Activated naive CD4-positive, alpha-beta T cell treated with anti-CD3 and anti-CD28 coated beads for 36 hours (primary cell): ENCODE data around the gene UBE2F. TPM values are rescaled to one million over a fixed set of nuclear protein-coding genes. Genes with fewer than 3 reads are reported as not detected.
"Not testable (repeated sequence)": the region's sequence is repeated elsewhere in the genome, so short reads cannot be mapped to it uniquely, and the experiment has no call there.

Source experiments
- CTCF ChIA-PET: fragments of 350-600 bp; sonication (Branson Sonifier 250); formaldehyde crosslinking; loops from one replicate; lab custom pipeline; 2021; ENCODE audit warnings: antibody characterized with exemption; lab: Charles Lee
- DNase-seq: peaks from one replicate; pipeline ENCODE4 v3.0.0-alpha.2; 2020
- H3K27ac Mint-ChIP-seq: one replicate; pipeline ENCODE4 v1.8.0; 2021; ENCODE audit warnings: mild to moderate bottlenecking, mixed read lengths
- H3K27me3 Mint-ChIP-seq: one replicate; pipeline ENCODE4 v1.8.0; 2021; ENCODE audit warnings: low read depth, mixed read lengths
- H3K36me3 Mint-ChIP-seq: one replicate; pipeline ENCODE4 v1.8.0; 2021; ENCODE audit warnings: low read depth, mixed read lengths
- H3K4me1 Mint-ChIP-seq: one replicate; pipeline ENCODE4 v1.8.0; 2021; ENCODE audit warnings: low read depth, mixed read lengths
- H3K4me3 Mint-ChIP-seq: one replicate; pipeline ENCODE4 v1.8.0; 2021; ENCODE audit warnings: mild to moderate bottlenecking, moderate library complexity, mixed read lengths
- H3K9me3 Mint-ChIP-seq: one replicate; pipeline ENCODE4 v1.8.0; 2021; ENCODE audit warnings: mixed read lengths
- intact Hi-C: fragments of 100-400 bp; cut with micrococcal nuclease; formaldehyde crosslinking; loops from one replicate; pipeline ENCODE4 v1.15.1; 2023
- total RNA-seq, 2 experiments: library from RNA; stranded (reverse); gene quantifications; one replicate each; pipeline ENCODE4 v1.2.3, GENCODE V29; 2021

UBE2F gene
- total RNA-seq, 2 experiments from 2014 or later, result 43.4 to 45.5 TPM

DNA sequence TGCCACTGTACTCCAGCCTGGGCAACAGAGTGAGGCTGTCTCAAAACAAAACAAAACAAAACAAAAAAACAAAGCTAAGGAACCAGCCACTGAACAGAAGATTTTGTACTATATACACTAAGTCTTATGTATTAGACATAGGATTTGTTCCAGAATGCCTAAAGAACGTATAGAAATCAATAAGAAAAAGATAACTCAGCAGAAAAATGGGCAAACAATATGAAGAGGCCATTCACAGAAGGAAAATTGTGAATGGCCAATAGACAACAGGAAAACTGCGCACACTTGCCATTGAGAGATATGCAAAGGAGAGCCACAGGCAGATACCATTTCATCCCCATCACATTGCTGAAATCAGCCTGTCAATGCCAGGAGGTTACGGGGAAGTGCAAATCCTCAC is 14.9 kb upstream of the UBE2F start:
- Mint-ChIP-seq H3K4me3 (no peak overlapping the region), H3K27me3 (peaks cover 8% of the 10 kb centered on the region), H3K27ac (no peak overlapping the region), H3K36me3 (no peaks in the 10 kb centered on the region), H3K4me1 (peaks cover 7% of the 10 kb centered on the region), H3K9me3 (peaks cover 2% of the 10 kb centered on the region)
- no peak for DNase-seq
- intact Hi-C loops, result no loop called here
- CTCF ChIA-PET, result no interaction called here

DNA sequence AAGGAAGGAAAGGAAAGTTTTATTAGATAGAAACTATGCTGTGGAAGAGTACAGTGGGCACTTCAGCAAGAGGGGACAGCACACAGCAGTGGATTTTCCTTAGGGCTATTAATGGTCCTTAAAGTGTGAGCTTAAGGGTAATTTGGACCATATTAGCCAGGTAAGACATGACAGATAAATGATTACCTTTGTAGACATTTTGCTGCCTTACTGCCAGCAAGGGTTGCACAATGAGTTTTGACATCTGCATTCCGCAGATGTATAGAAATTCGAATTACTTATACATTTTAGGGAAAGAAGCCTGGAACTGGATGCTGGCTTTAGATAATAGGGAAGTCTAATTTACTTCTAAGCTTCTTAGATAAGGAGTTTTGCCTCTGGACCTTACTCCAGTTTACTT is 14.0 kb upstream of the UBE2F start:
- Mint-ChIP-seq H3K9me3 (no peaks in the 10 kb centered on the region), H3K36me3 (no peaks in the 10 kb centered on the region), H3K27ac (no peak overlapping the region), H3K27me3 (peaks cover 8% of the 10 kb centered on the region), H3K4me3 (no peak overlapping the region), H3K4me1 (peaks cover 5% of the 10 kb centered on the region)
- DNase-seq, result no peak
- CTCF ChIA-PET, result no interaction called here
- intact Hi-C loops, result no loop called here

DNA sequence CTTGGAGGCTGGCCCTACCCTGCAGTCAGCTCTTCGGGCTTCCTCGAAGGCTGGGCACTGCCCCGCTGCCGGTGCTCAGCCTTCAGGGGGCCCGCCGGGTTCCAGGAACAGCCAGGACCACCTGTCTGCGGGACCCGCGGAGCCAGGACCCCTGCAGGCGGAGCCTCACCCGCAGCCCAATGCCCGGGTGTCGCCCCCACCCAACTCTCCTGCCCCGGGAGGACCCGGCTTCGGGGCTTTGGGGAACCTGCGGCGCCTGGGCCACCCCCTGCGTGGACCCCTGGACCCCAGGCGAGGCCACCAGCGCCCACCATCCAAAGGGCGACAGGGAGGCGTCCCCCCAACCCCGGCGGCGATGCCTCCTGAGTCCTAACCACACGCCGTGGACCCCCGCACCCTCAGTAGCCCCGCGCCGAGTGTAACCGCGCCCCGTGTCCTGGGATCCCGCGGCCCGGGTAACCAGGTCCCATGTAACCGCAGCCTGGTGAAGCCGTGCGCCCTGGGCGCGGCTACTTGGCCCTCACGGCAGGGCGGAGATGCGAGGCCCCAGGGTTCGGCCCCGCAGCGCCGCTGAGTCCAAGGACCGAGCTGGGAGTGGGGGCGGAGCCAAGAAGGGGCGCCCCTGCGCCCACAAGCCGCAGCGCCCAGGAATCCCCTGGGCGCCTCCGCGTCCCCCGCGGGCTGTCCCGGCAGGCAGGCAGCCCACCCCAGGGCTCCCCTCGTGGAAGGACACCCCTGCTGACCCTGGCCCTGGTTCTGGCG is 11.0 kb upstream of the UBE2F start:
- Mint-ChIP-seq H3K9me3 (no peaks in the 10 kb centered on the region), H3K4me1 (peaks cover 5% of the 10 kb centered on the region), H3K27me3 (peaks cover 8% of the 10 kb centered on the region), H3K4me3 (no peak overlapping the region), H3K36me3 (no peaks in the 10 kb centered on the region), H3K27ac (no peak overlapping the region)
- DNase-seq, result peak; percentile 20
- CTCF ChIA-PET, result interaction anchor here (1.0 to 1.2 kb wide), 2 partner anchors 13 to 23 kb away, joined by 3 read pairs; no protein-coding TSS in a partner anchor
- intact Hi-C loops, result no loop called here

DNA sequence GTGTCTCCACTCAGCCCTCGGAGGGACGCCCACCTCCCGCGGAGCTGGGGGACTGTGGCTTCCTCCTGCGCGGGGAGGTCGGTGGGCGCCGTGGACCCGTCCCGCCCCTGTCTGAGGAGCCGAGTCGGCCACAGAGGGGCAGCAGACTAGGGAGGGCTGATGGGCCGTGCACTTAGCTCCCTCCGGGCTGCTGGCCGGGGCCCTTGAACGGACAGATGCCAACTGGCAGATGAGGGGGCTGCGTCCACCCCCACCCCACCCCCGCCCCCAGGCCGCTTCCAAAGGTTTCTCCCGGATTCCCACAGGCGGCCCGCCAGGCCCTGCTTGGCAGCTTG is 10.4 kb upstream of the UBE2F start:
- Mint-ChIP-seq H3K9me3 (peaks cover 1% of the 10 kb centered on the region), H3K27ac (no peak overlapping the region), H3K27me3 (peaks cover 8% of the 10 kb centered on the region), H3K36me3 (no peaks in the 10 kb centered on the region), H3K4me3 (no peak overlapping the region), H3K4me1 (peaks cover 5% of the 10 kb centered on the region)
- no peak for DNase-seq
- CTCF ChIA-PET, result interaction anchor here (1.0 kb wide), 1 partner anchor 13 kb away, joined by 3 read pairs; no protein-coding TSS in a partner anchor
- intact Hi-C loops, result no loop called here

DNA sequence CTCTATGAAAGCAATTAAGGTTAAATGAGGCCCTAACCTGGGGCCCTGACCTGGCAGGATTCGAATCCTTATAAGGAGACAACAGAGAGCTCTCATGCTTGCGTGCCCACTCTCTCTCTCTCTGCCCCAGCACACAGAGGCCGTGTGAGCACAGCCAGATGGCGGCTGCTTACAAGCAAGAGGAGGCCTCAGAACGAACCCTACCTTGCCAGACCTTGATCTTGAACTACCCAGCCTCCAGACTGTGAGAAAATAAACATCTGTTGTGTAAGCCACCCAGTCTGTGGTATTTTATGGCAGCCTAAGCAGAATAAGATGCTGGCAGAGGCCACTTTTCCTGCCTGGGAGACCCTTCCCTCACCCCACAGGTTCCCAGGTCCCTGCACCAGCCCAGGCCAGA is 5.2 kb upstream of the UBE2F start:
- no peak for DNase-seq
- intact Hi-C loops, result no loop called here
- H3K4me1 Mint-ChIP-seq, result peaks cover 6% of the 10 kb centered on the region
- CTCF ChIA-PET, result no interaction called here
- H3K9me3 Mint-ChIP-seq, result peaks cover 13% of the 10 kb centered on the region
- no peak overlapping the region for H3K4me3 Mint-ChIP-seq
- no peak overlapping the region for H3K27ac Mint-ChIP-seq
- H3K27me3 Mint-ChIP-seq, result peaks cover 2% of the 10 kb centered on the region
- H3K36me3 Mint-ChIP-seq, result no peaks in the 10 kb centered on the region

DNA sequence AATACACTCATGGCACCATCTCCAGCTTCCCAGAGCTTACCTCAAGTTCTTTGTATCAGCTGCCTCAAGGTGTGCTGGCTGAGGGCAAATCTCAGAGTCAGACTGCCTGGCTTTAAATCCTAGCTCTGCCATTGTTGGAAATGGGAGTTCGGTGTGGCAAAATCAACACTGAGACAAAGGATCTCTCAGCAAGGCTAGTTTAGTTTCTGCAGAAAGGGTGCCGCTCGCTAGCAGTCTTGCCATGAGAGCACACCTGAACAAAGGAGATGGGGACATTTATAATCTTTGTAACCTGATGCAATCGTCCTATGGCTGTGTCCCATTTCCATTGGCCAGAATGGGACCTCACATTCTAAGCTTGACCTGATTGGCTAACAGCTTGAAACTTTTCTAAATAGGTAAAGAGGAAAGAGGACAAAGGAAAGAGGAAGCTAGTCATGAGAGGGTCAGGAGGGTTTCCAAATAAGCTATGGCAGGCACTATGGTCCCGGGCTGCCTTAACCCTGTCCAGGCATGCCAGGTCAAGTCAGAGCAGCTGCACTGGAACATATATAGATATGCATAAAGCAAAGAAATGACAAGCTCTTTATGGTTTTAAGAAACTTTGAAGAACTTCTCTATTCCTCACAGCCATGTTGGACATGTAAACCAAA is 4.3 kb upstream of the UBE2F start:
- intact Hi-C loops, result no loop called here
- CTCF ChIA-PET, result interaction anchor here (1.2 kb wide), 1 partner anchor 20 kb away, joined by 3 read pairs; no protein-coding TSS in a partner anchor
- peaks cover 13% of the 10 kb centered on the region for H3K9me3 Mint-ChIP-seq

DNA sequence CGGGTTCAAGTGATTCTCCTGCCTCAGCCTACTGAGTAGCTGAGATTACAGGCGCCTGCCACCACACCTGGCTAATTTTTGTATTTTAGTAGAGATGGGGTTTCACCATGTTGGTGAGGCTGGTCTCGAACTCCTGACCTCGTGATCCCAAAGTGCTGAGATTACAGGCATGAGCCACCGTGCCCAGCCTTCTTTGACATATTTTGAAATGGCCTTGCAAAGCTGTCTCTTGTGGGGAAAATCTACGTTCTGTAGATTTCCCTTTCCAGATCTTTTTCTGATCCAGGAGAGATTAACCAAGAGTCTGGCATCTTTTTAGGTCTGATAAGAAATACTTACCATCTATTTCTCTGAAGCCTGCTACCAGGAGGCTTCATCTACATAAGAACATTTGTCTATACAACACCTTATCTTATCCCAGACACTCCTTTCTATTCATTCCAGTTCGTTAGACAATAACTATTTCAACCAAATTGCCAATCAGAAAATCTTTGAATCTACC is 3.3 kb upstream of the UBE2F start:
- H3K27ac Mint-ChIP-seq, H3K4me3 Mint-ChIP-seq, DNase-seq, H3K27me3 Mint-ChIP-seq, H3K36me3 Mint-ChIP-seq, intact Hi-C loops: not testable (repeated sequence)
- H3K4me1 Mint-ChIP-seq, result peaks cover 13% of the 10 kb centered on the region
- H3K9me3 Mint-ChIP-seq, result peaks cover 13% of the 10 kb centered on the region
- CTCF ChIA-PET, result interaction anchor here (1.2 kb wide), 1 partner anchor 21 kb away, joined by 3 read pairs; no protein-coding TSS in a partner anchor

More for the DNA sequence above, 4.3 kb upstream of the UBE2F start:
- Mint-ChIP-seq H3K4me3 (no peak overlapping the region), H3K4me1 (peaks cover 3% of the 10 kb centered on the region), H3K27ac (no peak overlapping the region), H3K27me3 (no peaks in the 10 kb centered on the region), H3K36me3 (no peaks in the 10 kb centered on the region)
- DNase-seq, result no peak

DNA sequence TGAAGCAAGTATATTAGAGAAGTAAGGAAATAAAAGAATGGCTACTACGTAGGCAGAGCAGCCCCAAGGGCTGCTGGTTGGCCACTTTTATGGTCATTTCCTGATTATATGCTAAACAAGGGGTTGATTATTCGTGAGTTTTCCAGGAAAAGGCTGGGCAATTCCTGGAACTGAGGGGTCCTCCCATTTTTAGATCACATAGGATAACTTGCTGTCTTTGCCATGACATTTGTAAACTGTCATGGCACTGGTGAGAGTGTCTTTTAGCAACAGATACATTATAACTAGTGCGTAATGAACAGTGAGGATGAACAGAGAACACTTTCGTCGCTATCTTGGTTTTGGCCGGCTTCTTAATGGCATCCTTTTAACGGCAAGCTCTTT is 2.6 kb upstream of the UBE2F start:
- intact Hi-C loops, result no loop called here
- H3K27ac Mint-ChIP-seq, result no peak overlapping the region
- no peak overlapping the region for H3K4me3 Mint-ChIP-seq
- no peaks in the 10 kb centered on the region for H3K27me3 Mint-ChIP-seq
- H3K36me3 Mint-ChIP-seq, result no peaks in the 10 kb centered on the region
- DNase-seq, result no peak
- H3K4me1 Mint-ChIP-seq, result peaks cover 20% of the 10 kb centered on the region
- CTCF ChIA-PET, result no interaction called here
- H3K9me3 Mint-ChIP-seq, result peaks cover 13% of the 10 kb centered on the region

DNA sequence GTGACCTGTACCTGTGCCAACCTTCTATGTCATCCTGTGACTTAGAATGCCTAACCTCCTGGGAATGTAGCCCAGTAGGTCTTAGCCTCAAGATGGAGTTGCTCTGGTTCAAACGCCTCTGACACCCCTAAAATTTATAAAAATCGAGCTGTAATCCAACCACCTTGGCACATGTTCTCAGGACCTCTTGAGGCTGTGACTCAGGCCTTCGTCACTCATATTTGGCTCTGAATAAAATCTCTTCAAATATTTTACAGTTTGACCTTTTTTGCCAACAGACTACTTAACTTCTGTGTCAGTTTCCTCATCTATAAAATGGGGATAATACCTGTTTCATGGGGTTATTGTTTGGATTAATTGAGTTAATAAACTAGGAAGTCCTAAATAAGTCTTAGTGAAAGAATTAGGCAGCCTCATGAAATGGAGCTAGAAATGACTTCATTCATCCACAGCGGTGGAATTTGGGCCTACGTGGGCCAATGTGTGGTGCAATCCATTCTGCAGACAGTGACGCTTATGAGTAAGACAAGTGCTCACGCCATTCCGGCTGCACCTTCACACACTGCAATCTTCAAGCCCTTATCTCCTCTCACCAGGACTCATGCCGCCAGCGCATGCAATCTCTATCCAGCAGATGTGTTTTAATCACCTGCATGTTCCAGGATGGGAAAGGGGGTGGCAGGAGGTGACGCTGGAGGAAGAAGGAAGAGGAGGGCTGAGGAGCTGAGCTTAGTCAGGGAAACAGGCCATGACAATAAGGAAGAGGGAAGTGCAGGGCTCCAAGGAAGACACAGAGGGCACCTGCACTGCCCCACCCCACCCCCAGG is 2.0 kb upstream of the UBE2F start:
- peak overlapping the region; percentile 34 for H3K4me3 Mint-ChIP-seq
- H3K36me3 Mint-ChIP-seq, result peaks cover 2% of the 10 kb centered on the region
- H3K4me1 Mint-ChIP-seq, result peaks cover 26% of the 10 kb centered on the region
- CTCF ChIA-PET, result no interaction called here
- peaks cover 13% of the 10 kb centered on the region for H3K9me3 Mint-ChIP-seq
- no peak for DNase-seq
- H3K27ac Mint-ChIP-seq, result no peak overlapping the region
- intact Hi-C loops, result loop anchor here (5.0 kb wide), 3 partner anchors 193 to 292 kb away; partner anchors contain the start of gene ERFE
- no peaks in the 10 kb centered on the region for H3K27me3 Mint-ChIP-seq

DNA sequence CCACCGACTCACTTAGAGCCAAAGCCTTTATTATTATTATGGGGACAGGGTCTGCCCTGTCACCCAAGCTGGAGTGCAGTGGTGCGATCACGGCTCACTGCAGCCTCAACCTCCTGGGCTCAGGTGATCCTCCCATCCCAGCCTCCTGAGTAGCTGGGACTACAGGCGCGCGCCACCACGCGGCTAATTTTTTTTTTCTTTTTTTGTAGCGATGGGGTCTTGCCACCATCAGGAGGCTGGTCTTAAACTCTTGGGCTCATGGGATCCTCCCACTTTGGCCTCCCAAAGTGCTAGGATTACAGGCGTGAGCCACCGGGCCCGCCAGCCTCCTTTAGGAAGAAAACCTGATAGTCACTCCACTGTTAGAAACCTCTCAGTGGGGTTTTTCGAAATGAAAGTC is 970 bp upstream of the UBE2F start:
- CTCF ChIA-PET, H3K36me3 Mint-ChIP-seq, DNase-seq, H3K27ac Mint-ChIP-seq, H3K27me3 Mint-ChIP-seq: not testable (repeated sequence)
- intact Hi-C loops, result loop anchor here (1.0 to 5.0 kb wide), 4 partner anchors 191 to 322 kb away; partner anchors contain the start of genes ERFE and PER2
- H3K4me3 Mint-ChIP-seq, result peak overlapping the region; percentile 73
- peaks cover 34% of the 10 kb centered on the region for H3K4me1 Mint-ChIP-seq
- peaks cover 13% of the 10 kb centered on the region for H3K9me3 Mint-ChIP-seq

DNA sequence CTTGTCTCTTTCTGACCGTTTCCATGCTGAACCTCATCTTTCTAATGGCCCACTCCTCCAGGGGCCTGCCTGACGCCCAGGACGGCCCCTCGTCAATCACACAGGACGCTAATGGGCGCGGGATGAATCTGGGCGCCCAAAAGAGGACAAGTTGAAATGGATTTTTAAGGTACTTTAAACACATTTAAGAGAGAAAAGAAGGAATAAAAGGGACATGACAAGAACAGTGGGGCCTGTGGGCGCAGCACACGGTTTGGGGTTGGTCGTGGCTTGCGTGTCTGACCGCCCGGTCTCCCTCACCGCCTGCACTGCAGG is 607 bp upstream of the UBE2F start:
- Mint-ChIP-seq H3K27ac (no peak overlapping the region), H3K27me3 (no peaks in the 10 kb centered on the region), H3K4me1 (peaks cover 36% of the 10 kb centered on the region), H3K4me3 (peak overlapping the region; percentile 73), H3K36me3 (peaks cover 5% of the 10 kb centered on the region), H3K9me3 (peaks cover 12% of the 10 kb centered on the region)
- CTCF ChIA-PET, result no interaction called here
- intact Hi-C loops, result loop anchor here (1.0 to 5.0 kb wide), 4 partner anchors 191 to 322 kb away; partner anchors contain the start of genes ERFE and PER2
- DNase-seq, result no peak

DNA sequence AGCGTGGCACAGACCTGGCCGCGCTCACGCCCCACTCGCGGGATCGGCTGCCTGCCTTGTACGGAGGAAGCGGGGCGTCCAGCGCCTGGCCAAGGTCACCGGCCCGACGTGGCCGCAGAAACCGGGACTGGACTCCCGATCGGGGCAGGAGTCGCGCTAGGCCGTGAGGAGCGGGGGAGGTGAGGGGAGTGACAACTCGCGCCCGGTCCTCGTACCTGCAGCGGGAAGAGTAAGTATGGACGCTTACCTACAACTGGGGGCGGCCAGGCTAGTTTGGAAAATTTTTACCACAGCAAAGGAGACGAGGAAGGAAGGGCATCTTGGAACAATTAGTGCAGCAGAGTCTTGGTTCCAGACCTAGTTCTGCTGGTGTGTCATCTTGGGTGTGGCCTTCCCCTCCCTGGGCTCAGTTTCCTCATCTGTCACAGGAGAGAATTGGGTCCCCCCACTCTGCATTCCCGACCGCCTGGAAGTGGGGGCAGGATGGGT is 693 bp downstream of the UBE2F start:
- Mint-ChIP-seq H3K9me3 (peaks cover 10% of the 10 kb centered on the region), H3K4me1 (peaks cover 40% of the 10 kb centered on the region), H3K27ac (peak overlapping the region; percentile 65), H3K4me3 (peak overlapping the region; percentile 81), H3K36me3 (peaks cover 5% of the 10 kb centered on the region), H3K27me3 (no peaks in the 10 kb centered on the region)
- no peak for DNase-seq
- CTCF ChIA-PET, result interaction anchor here (0.6 to 4.4 kb wide), 9 partner anchors 13 to 297 kb away, joined by 3 to 28 read pairs (median 3); partner anchors contain the start of gene HES6
- intact Hi-C loops, result loop anchor here (5.0 kb wide), 3 partner anchors 190 to 295 kb away; partner anchors contain the start of gene ERFE
